ENCODE data around the gene MYO7B.
"Not testable (repeated sequence)": the region's sequence is repeated elsewhere in the genome, so short reads cannot be mapped to it uniquely, and the experiment has no call there.

Gene MYO7B

GRCh38 chr2:127524198-127524834, 11.2 kb upstream of the MYO7B start:
- DNase-seq = not testable (repeated sequence)

DNA sequence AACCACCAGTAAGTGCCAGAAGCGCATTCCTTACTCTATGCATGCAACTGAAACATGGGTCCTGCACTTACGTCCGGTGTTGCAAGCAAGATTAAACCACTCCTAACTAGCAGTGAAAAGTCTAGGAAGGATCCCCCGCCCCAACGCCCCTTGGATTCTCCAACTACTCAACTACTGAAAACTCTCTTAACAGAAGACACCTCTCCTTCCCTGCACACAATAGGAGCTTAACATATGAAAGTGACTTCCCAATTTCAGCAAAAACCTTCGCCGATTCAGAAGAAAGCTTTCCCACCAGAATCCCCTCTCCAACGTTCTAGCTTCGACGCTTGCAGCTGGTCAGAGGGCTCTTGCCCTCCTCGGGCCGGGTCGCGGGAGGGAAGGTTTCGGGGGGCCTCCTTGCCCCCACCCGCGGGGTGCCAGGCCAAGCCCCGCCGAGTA, 9.8 kb upstream of the MYO7B start:
- peak; percentile 26 to 54 for DNase-seq

GRCh38 chr2:127526132-127527000, 9.1 kb upstream of the MYO7B start, which contains the start of gene IWS1:
IWS1 (minus strand) TSS chr2:127526489; CDS start chr2:127526208, 281 bp downstream.
- DNase-seq = peak; percentile 97 to 98

- peak; percentile 19 to 79 for DNase-seq
Observed at GRCh38 chr2:127527001-127527804, 8.3 kb upstream of the MYO7B start.

- DNase-seq = peak; percentile 24 to 30
Observed at GRCh38 chr2:127528487-127528886, 7.0 kb upstream of the MYO7B start.

DNA sequence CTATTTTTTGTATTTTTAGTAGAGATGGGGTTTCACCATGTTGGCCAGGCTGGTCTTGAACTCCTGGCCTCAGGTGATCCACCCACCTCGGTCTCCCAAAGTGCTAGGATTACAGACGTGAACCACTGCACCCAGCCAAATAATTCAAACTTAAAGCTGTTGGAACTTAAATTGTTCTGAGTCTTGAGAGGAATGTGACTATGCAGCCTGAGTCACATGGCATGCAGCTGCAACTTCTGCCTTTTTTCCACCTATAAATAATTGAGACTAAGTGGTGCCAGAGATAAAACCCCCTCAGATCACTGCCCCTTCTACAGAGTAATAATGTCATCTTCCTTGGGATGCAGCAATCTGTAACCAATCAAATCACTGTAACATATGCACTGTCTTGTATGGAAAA, 6.1 kb upstream of the MYO7B start:
- DNase-seq = not testable (repeated sequence)

GRCh38 chr2:127530245-127531140, 5.0 kb upstream of the MYO7B start:
- DNase-seq = no peak

GRCh38 chr2:127531221-127531648, 4.2 kb upstream of the MYO7B start:
- no peak for DNase-seq

DNA sequence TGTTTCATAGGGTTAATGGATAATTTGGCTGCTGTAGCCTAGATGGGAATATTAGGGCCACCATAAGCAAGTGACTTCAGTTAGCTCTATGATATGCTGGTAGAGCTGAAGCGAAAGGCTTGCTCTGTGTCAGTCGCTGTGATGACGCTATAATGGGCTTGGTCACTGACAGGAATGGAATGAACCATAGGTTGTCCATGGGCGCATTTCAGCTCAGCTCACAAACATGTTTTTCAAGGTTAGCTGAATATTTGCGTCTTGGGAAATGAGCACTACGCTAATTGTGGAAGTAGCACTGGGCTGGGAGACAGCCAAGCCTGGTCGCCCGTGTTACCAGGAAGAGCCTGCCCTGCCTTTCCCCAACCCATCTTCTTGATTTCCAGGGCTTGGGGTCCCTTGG, 3.2 kb upstream of the MYO7B start:
- no peak for DNase-seq

DNA sequence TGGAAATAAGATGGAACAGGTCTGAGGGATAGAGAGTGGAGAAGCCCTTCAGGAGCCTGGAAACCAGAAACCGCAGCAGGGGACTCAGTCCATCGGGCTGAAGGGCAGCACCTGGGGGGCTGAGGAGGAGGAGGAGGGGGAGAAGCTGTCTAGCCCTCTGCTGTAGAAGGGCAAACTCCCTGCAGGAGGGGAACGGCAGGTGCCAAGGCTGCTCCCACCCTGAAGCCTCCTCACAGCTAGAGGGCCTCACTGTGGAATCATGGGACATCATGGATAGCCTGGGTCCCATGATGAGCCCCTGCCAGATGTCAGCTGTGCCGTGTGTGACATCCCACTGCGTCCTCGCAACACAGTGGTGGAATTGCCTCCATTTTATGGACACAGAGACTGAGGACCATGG, 435 bp downstream of the MYO7B start:
- no peak for DNase-seq

DNA sequence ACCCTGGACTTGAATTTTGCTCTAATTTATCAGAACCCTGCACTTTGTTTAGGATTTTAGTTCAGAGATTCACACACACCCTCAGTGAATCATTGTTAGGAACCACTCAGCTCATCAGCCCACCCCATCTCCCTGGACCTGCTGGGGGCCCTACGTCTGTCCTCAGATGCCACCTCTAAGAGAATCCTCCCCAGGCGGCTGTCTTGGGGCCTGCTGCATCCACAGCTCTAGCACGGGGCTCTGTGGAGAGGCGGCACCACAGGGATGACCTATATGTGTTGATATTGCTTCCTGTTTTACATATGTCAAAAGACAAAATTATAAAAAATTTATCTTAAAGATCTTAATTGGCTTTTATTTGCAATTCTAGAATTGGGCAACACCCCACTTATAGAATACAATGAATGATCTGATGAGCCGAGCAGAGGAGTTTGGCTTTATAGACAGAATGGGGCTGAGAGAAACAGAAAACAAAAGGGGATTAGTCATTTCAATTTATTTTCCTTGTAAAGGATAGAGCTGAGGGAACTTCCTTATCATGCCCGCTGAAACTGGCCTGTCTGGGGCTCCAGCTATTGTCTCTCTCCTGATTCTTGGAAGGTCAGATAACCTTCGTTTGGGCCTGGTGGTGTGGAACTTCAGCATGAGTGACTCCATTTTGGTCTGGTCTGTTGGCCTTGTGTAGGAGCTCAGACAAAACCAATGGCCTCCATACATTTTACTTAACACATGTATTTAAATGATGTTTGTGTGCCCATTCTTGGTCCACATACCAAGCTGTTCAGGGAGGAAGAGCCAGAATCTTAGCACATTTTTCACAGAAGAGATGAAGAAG, 1.4 kb downstream of the MYO7B start:
- DNase-seq = no peak

- no peak for DNase-seq
Observed at GRCh38 chr2:127537644-127538043, 2.2 kb downstream of the MYO7B start.

DNA sequence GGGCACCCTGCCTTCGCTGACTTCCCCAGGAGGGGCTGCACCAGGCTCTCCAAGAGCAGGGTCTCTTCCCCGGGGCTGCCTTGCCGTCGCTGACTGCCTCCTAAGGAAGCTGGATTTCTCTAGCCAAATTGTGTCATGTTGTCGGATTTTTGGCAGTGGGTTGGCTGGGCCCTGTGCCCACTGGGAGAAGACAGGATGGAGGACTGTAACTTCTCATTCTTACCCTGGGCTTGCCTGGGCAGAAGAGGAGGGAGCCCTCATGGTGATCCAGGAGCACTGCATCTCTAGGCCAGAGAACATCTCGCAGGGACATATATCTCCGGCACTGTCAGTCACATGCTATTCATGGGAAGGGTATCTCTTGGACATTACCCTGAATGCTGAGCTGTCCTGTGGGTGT, 6.3 kb downstream of the MYO7B start:
- no peak for DNase-seq

DNA sequence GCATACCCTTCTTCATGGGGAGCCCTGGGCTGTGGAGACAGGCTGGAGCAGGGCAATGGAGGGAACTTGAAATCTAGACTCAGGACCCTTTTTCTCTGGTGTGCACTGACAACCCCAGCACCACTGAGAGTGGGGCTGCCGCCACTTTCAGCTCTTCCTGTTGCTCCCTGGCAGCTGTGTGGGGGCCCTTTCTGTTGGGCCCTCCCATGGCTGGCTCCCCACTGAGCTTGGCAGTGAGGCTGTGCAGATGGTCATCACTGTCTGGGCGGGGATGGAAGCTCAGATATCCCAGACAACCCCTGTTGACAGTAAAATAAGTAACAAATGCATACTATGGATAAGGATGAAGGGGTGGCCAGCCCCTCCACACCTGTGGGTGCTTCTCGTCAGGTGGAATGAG, 6.7 kb downstream of the MYO7B start:
- no peak for DNase-seq

DNA sequence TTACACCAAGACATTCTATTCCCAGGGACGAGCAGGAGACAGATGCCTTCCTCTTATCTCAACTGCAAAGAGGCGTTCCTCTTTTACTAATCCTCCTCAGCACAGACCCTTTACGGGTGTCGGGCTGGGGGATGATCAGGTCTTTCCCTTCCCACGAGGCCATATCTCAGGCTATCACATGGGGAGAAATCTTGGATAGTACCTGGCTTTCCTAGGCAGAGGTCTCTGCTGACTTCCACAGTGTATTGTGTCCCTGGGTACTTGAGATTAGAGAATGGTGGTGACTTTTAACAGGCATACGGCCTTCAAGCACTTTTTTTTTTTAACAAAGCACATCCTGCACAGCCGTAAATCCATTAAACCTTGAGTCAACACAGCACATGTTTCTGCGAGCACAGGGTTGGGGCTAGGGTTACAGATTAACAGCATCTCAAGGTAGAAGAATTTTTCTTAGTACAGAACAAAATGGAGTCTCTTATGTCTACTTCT, 7.6 kb downstream of the MYO7B start:
- not testable (repeated sequence) for DNase-seq

DNA sequence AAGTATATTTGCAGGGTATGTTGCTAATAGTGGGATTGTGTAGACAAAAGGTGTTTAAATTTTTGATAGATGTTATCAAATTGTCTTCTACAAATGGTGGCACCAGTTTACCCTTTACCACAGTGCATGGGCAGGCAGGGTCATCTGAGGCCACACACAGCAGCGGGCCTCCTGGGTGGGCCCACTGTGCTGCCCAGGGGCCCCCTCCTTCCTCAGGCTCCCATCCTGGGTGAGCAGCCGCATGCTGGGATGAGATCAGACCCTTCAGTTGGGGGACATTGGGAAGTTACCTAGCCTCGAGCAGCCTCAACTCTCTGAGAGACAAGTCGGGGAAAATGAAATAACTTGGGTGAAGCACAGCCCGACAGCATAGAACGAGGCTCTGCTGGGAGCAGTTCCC, 9.7 kb downstream of the MYO7B start:
- DNase-seq = no peak

- DNase-seq = no peak
Observed at GRCh38 chr2:127545796-127546195, 10.3 kb downstream of the MYO7B start.

- DNase-seq = no peak
Observed at GRCh38 chr2:127546797-127547196, 11.3 kb downstream of the MYO7B start.

GRCh38 chr2:127551221-127551930, 15.9 kb downstream of the MYO7B start:
- DNase-seq = no peak

DNA sequence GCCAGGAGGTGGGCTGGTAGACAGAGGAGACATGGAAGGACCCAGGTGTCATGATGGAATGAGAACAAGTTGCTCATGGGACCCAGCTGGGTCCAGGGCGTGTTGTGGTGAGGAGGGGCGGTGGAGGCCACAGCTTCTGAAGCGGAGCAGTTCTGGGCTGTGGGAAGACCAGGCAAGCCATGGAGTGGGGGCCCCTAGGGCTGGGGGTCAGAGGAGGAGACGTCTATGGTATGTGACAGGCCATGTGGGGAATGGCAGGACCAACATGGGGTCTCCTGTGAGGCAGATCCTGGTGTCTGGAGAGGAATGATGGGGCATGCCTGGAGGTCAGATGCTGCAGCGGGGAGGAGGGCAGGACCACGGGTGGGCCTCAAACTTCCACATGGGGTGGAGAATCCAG, 16.9 kb downstream of the MYO7B start:
- no peak for DNase-seq

Data from Kasumi-1 (cell line).